Endodermal cell (in vitro differentiated cells): ENCODE results near the gene GABRB3. TPM values are rescaled to one million over a fixed set of nuclear protein-coding genes. Genes with fewer than 3 reads are reported as not detected.

Source experiments
- DNase-seq: peaks from one replicate; pipeline ENCODE4 v3.0.0-alpha.2; 2017
- H3K27ac ChIP-seq: 2 replicates; pipeline ENCODE4 v1.5.1; 2013; ENCODE audit warnings: mild to moderate bottlenecking, low read depth, low read length, moderate library complexity
- H3K27me3 ChIP-seq: 2 replicates; pipeline ENCODE4 v1.6.1; 2013; ENCODE audit warnings: mild to moderate bottlenecking, low read length, moderate library complexity; ENCODE audit not compliant: insufficient read depth, control insufficient read depth, poor library complexity, severe bottlenecking
- H3K36me3 ChIP-seq: 2 replicates; pipeline ENCODE4 v1.7.0; 2013; ENCODE audit warnings: mild to moderate bottlenecking, low read length, moderate library complexity; ENCODE audit not compliant: control insufficient read depth, insufficient read depth
- H3K4me1 ChIP-seq: one replicate; pipeline ENCODE4 v1.7.0; 2013; ENCODE audit warnings: low read length; ENCODE audit not compliant: control insufficient read depth, insufficient read depth
- H3K4me3 ChIP-seq: 2 replicates; pipeline ENCODE4 v1.5.1; 2013; ENCODE audit warnings: mild to moderate bottlenecking, low read length, moderate library complexity
- H3K9ac ChIP-seq: 2 replicates; pipeline ENCODE4 v1.6.1; 2013; ENCODE audit warnings: mild to moderate bottlenecking, low read length, moderate library complexity; ENCODE audit not compliant: poor library complexity, severe bottlenecking; ENCODE audit errors: extremely low read depth
- H3K9me3 ChIP-seq: 2 replicates; pipeline ENCODE4 v1.6.1; 2013; ENCODE audit warnings: mild to moderate bottlenecking, low read length, moderate library complexity; ENCODE audit not compliant: control insufficient read depth
- H3K27ac Mint-ChIP-seq: 2 replicates; pipeline ENCODE4 v1.8.0; 2020; ENCODE audit warnings: mixed read lengths
- H3K27me3 Mint-ChIP-seq: 2 replicates; pipeline ENCODE4 v1.8.0; 2021; ENCODE audit warnings: mild to moderate bottlenecking, mixed read lengths; ENCODE audit not compliant: insufficient read depth
- H3K36me3 Mint-ChIP-seq: 2 replicates; pipeline ENCODE4 v1.8.0; 2020; ENCODE audit warnings: low read depth, mixed read lengths
- H3K4me1 Mint-ChIP-seq: 2 replicates; pipeline ENCODE4 v1.8.0; 2020; ENCODE audit warnings: mixed read lengths
- H3K4me3 Mint-ChIP-seq: 2 replicates; pipeline ENCODE4 v1.8.0; 2020; ENCODE audit warnings: mild to moderate bottlenecking, moderate library complexity, mixed read lengths
- H3K9me3 Mint-ChIP-seq: 2 replicates; pipeline ENCODE4 v1.8.0; 2020; ENCODE audit warnings: mild to moderate bottlenecking, mixed read lengths
- WGBS, 2 experiments: methylation state at CpG; one replicate each; pipeline versions ENCODE4 v1.1.5 to v1.1.7; 2013; ENCODE audit warnings: missing lambda C conversion rate in 2 of 2, mixed read lengths in 1 of 2; ENCODE audit not compliant: insufficient coverage in 1 of 2, insufficient read length in 1 of 2; 5-methylcytosine and 5-hydroxymethylcytosine counted together
- total RNA-seq, 2 donors: library from RNA; stranded (reverse); fragmentation: NEBNext Ultra II Directional in 1 of 2; extraction: Animal tissue kit (Norgen Biotek cat#: 25700) in 1 of 2; gene quantifications; 2 replicates in 1 of 2; 3 replicates in 1 of 2; pipeline ENCODE4 v1.2.1, GENCODE V29; 2021
- TF ChIP-seq, protein P1 (sequence below): fragments of 200-600 bp; sonication (generic); conservative IDR thresholded peaks from 2 replicates; pipeline ENCODE4 v1.5.0; 2021; ENCODE audit warnings: antibody characterized with exemption, mild to moderate bottlenecking

GABRB3 gene
- total RNA-seq, 2 donors from 2014 or later = 81.8 to 122 TPM

DNA sequence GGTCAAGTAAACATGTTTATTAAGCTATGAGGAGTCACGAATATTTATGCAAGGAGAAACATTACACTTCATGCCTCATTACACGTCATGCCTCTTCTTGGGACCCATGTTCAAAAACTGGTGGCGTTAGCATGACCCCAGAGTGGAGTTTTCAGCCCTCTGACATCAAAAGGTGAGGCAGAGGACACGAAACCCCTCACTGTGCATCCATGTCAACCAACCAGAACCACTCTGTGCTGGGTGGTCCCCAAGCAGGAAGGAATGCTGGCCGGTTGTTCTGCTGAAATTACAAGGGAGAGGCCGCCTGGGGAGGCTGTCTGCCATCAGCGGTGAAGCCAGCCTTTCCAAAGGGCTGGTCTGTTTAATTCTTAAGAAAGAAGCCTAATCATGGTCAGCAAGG lies 83.4 kb downstream of the GABRB3 start:
- Histone ChIP-seq H3K27ac (no peak overlapping the region), H3K9me3 (peaks cover 5% of the 10 kb centered on the region), H3K9ac (no peak overlapping the region), H3K4me3 (no peak overlapping the region), H3K4me1 (peaks cover 9% of the 10 kb centered on the region), H3K27me3 (no peaks in the 10 kb centered on the region), H3K36me3 (peaks cover 4% of the 10 kb centered on the region)
- Mint-ChIP-seq H3K4me1 (peaks cover 43% of the 10 kb centered on the region), H3K27me3 (peaks cover 2% of the 10 kb centered on the region), H3K36me3 (peaks cover 3% of the 10 kb centered on the region), H3K9me3 (peaks cover 11% of the 10 kb centered on the region), H3K27ac (no peak overlapping the region), H3K4me3 (no peak overlapping the region)
- no peak for DNase-seq
- WGBS, 2 experiments = 79 to 82% methylated on average over 6 to 7 of the region's 7 CpGs
- TF ChIP-seq, protein P1, sequence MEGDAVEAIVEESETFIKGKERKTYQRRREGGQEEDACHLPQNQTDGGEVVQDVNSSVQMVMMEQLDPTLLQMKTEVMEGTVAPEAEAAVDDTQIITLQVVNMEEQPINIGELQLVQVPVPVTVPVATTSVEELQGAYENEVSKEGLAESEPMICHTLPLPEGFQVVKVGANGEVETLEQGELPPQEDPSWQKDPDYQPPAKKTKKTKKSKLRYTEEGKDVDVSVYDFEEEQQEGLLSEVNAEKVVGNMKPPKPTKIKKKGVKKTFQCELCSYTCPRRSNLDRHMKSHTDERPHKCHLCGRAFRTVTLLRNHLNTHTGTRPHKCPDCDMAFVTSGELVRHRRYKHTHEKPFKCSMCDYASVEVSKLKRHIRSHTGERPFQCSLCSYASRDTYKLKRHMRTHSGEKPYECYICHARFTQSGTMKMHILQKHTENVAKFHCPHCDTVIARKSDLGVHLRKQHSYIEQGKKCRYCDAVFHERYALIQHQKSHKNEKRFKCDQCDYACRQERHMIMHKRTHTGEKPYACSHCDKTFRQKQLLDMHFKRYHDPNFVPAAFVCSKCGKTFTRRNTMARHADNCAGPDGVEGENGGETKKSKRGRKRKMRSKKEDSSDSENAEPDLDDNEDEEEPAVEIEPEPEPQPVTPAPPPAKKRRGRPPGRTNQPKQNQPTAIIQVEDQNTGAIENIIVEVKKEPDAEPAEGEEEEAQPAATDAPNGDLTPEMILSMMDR = no peak

DNA sequence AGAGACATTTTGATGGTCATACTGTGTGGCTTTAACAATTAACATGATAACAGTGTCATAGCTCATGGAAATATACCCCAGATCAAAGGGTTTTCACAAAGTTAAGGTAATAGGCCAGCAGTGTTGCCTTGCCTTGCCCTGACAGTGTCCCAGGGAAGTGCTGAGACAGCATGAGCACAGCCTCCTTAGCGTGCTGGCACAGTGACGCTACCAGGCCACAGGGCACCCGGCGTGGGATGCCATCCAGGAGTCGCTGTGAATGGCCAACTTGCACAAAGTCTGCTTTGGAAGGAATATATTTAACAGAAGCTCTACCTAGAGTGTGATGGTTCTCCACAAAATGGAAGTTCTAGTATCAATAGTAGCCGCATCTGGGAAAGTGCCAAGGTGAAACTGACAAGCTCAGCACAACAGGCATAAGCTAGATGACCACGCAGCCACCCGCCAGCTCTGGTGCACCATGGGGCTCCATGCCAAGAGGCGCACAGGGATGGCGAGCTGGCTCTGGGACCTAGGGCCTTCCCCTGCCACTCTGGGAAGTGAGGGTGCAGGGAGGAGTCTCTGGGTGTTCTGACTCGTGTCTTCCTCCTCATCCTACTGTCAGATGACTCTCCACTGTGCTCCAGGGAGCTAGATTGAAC lies 86.2 kb downstream of the GABRB3 start:
- peaks cover 2% of the 10 kb centered on the region for H3K36me3 Mint-ChIP-seq
- H3K4me3 Mint-ChIP-seq = no peak overlapping the region
- H3K27me3 Mint-ChIP-seq = peaks cover 2% of the 10 kb centered on the region
- H3K9ac ChIP-seq = no peak overlapping the region
- H3K4me1 Mint-ChIP-seq = peaks cover 53% of the 10 kb centered on the region
- no peaks in the 10 kb centered on the region for H3K27me3 ChIP-seq
- TF ChIP-seq, protein P1 = no peak
- H3K36me3 ChIP-seq = peaks cover 11% of the 10 kb centered on the region
- H3K27ac Mint-ChIP-seq = peak overlapping the region; percentile 39
- no peak overlapping the region for H3K4me3 ChIP-seq
- no peak for DNase-seq
- H3K9me3 Mint-ChIP-seq = no peaks in the 10 kb centered on the region
- WGBS, 2 experiments = 92 to 99% methylated on average over 8 to 11 of the region's 11 CpGs
- H3K4me1 ChIP-seq = peaks cover 9% of the 10 kb centered on the region
- no peaks in the 10 kb centered on the region for H3K9me3 ChIP-seq
- H3K27ac ChIP-seq = no peak overlapping the region

DNA sequence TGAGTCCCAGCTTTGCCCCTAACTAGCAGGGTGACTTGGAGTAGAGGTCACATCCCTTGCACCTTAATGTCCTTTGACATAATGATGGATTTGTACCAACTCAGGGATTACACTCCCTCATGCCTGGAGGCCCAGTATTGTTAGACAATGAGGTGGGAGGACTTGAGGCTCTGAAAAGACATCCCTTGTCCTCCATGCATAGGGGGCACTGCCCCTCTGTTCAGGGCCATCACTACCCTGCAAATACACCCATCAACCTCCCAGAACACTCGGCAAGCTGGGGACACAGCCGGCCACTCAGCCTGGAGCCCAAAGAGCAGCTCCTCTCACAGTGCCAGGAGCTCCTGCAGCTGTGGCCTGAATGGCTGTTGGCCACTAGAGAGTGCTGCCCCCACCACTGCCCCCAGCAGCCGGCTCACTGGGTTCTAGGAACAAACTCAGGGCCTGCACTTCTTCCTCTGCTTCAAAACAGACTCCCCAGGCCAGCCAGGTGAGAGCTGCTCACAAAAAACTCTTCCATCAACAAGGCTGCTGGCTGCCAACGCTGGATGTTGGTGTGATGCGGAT lies 90.2 kb downstream of the GABRB3 start:
- H3K27ac Mint-ChIP-seq = peak overlapping the region; percentile 75
- H3K27me3 Mint-ChIP-seq = no peaks in the 10 kb centered on the region
- no peaks in the 10 kb centered on the region for H3K9me3 Mint-ChIP-seq
- H3K9me3 ChIP-seq = no peaks in the 10 kb centered on the region
- no peak overlapping the region for H3K4me3 Mint-ChIP-seq
- H3K27me3 ChIP-seq = no peaks in the 10 kb centered on the region
- H3K4me1 Mint-ChIP-seq = peaks cover 40% of the 10 kb centered on the region
- no peak overlapping the region for H3K9ac ChIP-seq
- peaks cover 14% of the 10 kb centered on the region for H3K36me3 ChIP-seq
- TF ChIP-seq, protein P1 = peak; percentile 65
- 73% methylated on average over 4 of the region's 5 CpGs; no CpG with 5 or more reads in 1 of the 2 experiments for WGBS, 2 experiments
- DNase-seq = peak; percentile 75
- peak overlapping the region; percentile 51 for H3K27ac ChIP-seq
- peaks cover 4% of the 10 kb centered on the region for H3K36me3 Mint-ChIP-seq
- peaks cover 9% of the 10 kb centered on the region for H3K4me1 ChIP-seq
- H3K4me3 ChIP-seq = no peak overlapping the region
